GM23248 (cell line): Measurements from ENCODE around the gene DHRS1.

Experiments used
- EZH2 ChIP-seq: fragments of 200-600 bp; sonication (generic); IDR thresholded peaks from 2 replicates; pipeline ENCODE4 v1.6.1; 2018; ENCODE audit warnings: antibody characterized with exemption, mild to moderate bottlenecking; ENCODE audit not compliant: insufficient read depth, poor library complexity, severe bottlenecking
- EZH2phosphoT487 ChIP-seq: fragments of 200-600 bp; sonication (generic); IDR thresholded peaks from 2 replicates; pipeline ENCODE4 v1.6.1; 2018; ENCODE audit warnings: antibody characterized with exemption, moderate library complexity, mild to moderate bottlenecking, low read depth; ENCODE audit not compliant: insufficient read depth

GRCh38 chr14:24290746-24291145 is 8.8 kb downstream of the DHRS1 start:
- TF ChIP-seq EZH2phosphoT487 (no peak), EZH2 (no peak)
